Stomach (tissue), 4 donors: ENCODE data around the gene EIF3L.

Experiments used
- EP300 ChIP-seq: sonication (generic); formaldehyde crosslinking; IDR thresholded peaks from one replicate; pipeline ENCODE4 v1.6.1; 2017; ENCODE audit warnings: antibody characterized with exemption
- TF ChIP-seq, protein P1 (sequence below), 7 experiments: fragments of 450-650 bp in 4 of 7; fragments of 200-600 bp in 3 of 7; sonication (generic) in 3 of 7; IDR thresholded peaks; one replicate each; pipeline ENCODE4 v1.5.1; 2016 to 2019; ENCODE audit warnings: antibody characterized with exemption in 7 of 7, control low read depth in 2 of 7, mild to moderate bottlenecking in 1 of 7

- TF ChIP-seq, protein P1, sequence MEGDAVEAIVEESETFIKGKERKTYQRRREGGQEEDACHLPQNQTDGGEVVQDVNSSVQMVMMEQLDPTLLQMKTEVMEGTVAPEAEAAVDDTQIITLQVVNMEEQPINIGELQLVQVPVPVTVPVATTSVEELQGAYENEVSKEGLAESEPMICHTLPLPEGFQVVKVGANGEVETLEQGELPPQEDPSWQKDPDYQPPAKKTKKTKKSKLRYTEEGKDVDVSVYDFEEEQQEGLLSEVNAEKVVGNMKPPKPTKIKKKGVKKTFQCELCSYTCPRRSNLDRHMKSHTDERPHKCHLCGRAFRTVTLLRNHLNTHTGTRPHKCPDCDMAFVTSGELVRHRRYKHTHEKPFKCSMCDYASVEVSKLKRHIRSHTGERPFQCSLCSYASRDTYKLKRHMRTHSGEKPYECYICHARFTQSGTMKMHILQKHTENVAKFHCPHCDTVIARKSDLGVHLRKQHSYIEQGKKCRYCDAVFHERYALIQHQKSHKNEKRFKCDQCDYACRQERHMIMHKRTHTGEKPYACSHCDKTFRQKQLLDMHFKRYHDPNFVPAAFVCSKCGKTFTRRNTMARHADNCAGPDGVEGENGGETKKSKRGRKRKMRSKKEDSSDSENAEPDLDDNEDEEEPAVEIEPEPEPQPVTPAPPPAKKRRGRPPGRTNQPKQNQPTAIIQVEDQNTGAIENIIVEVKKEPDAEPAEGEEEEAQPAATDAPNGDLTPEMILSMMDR (IDR thresholded peaks at IDR 0.05), result peak in 3 of 7 experiments; percentile 15 to 31 (median 20)
- TF ChIP-seq EP300, result no peak
These were observed 30.7 kb upstream of the EIF3L start for GRCh38 chr22:37818409-37819104.
